RWPE2 (cell line): ENCODE data around the gene FBXL14.

Experiments used
- ATAC-seq: fragments of 200-7000 bp; cut with Tn5 transposase; 3 replicates; pipeline ENCODE4 v1.9.1; 2021; ENCODE audit warnings: low read depth
- DNase-seq: peaks from one replicate; pipeline ENCODE4 v3.0.0-alpha.2; 2020; ENCODE audit warnings: low spot score
- H3K27ac ChIP-seq: fragments of 450-650 bp; 2 replicates; pipeline ENCODE4 v1.5.1; 2017; ENCODE audit warnings: mild to moderate bottlenecking; ENCODE audit not compliant: poor library complexity, severe bottlenecking
- H3K27me3 ChIP-seq: fragments of 250-450 bp; sonication (Bioruptor Pico); 2 replicates; pipeline ENCODE4 v1.5.1; 2021; ENCODE audit warnings: mild to moderate bottlenecking, moderate library complexity; ENCODE audit not compliant: insufficient read depth, poor library complexity, severe bottlenecking
- H3K36me3 ChIP-seq: fragments of 250-450 bp; sonication (Bioruptor Pico); 2 replicates; pipeline ENCODE4 v1.5.1; 2020; ENCODE audit warnings: low read depth, mild to moderate bottlenecking, moderate library complexity
- H3K4me1 ChIP-seq: fragments of 250-450 bp; sonication (Bioruptor Pico); 2 replicates; pipeline ENCODE4 v1.5.1; 2021; ENCODE audit warnings: mild to moderate bottlenecking, moderate library complexity; ENCODE audit not compliant: insufficient read depth, poor library complexity, severe bottlenecking
- H3K4me3 ChIP-seq: fragments of 250-450 bp; sonication (Bioruptor Pico); 2 replicates; pipeline ENCODE4 v1.5.1; 2021; ENCODE audit warnings: mild to moderate bottlenecking, moderate library complexity; ENCODE audit not compliant: severe bottlenecking
- H3K9me3 ChIP-seq: fragments of 250-450 bp; sonication (Bioruptor Pico); 2 replicates; pipeline ENCODE4 v1.5.1; 2021; ENCODE audit warnings: mild to moderate bottlenecking, moderate library complexity; ENCODE audit not compliant: severe bottlenecking
- TF ChIP-seq, protein P1 (sequence below): fragments of 450-650 bp; IDR thresholded peaks from one replicate; pipeline ENCODE4 v1.5.1; 2017; ENCODE audit warnings: mild to moderate bottlenecking, moderate library complexity; ENCODE audit not compliant: poor library complexity, severe bottlenecking

Gene FBXL14

GRCh38 chr12:1640328-1641234 lies 46.2 kb upstream of the FBXL14 start:
- H3K9me3 ChIP-seq = no peaks in the 10 kb centered on the region
- ATAC-seq (no peak), DNase-seq (no peak)
- H3K27ac ChIP-seq = no peak overlapping the region
- TF ChIP-seq, protein P1, sequence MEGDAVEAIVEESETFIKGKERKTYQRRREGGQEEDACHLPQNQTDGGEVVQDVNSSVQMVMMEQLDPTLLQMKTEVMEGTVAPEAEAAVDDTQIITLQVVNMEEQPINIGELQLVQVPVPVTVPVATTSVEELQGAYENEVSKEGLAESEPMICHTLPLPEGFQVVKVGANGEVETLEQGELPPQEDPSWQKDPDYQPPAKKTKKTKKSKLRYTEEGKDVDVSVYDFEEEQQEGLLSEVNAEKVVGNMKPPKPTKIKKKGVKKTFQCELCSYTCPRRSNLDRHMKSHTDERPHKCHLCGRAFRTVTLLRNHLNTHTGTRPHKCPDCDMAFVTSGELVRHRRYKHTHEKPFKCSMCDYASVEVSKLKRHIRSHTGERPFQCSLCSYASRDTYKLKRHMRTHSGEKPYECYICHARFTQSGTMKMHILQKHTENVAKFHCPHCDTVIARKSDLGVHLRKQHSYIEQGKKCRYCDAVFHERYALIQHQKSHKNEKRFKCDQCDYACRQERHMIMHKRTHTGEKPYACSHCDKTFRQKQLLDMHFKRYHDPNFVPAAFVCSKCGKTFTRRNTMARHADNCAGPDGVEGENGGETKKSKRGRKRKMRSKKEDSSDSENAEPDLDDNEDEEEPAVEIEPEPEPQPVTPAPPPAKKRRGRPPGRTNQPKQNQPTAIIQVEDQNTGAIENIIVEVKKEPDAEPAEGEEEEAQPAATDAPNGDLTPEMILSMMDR = no peak
- H3K36me3 ChIP-seq = no peaks in the 10 kb centered on the region
- no peak overlapping the region for H3K4me3 ChIP-seq
- no peaks in the 10 kb centered on the region for H3K27me3 ChIP-seq
- no peaks in the 10 kb centered on the region for H3K4me1 ChIP-seq

DNA sequence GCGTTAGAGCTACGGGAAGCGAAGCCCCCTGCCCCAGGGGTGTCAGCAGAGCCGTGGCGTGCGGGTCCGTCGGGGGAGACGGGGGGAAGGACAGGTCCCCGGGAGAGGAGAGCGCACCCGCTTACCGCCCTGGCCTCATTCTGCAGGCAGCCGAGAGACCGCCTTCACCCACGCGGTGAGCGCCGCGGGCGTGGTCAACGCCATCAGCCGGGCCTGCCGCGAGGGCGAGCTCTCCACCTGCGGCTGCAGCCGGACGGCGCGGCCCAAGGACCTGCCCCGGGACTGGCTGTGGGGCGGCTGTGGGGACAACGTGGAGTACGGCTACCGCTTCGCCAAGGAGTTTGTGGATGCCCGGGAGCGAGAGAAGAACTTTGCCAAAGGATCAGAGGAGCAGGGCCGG lies 45.2 kb upstream of the FBXL14 start:
- H3K4me3 ChIP-seq = no peak overlapping the region
- ATAC-seq = no peak

DNA sequence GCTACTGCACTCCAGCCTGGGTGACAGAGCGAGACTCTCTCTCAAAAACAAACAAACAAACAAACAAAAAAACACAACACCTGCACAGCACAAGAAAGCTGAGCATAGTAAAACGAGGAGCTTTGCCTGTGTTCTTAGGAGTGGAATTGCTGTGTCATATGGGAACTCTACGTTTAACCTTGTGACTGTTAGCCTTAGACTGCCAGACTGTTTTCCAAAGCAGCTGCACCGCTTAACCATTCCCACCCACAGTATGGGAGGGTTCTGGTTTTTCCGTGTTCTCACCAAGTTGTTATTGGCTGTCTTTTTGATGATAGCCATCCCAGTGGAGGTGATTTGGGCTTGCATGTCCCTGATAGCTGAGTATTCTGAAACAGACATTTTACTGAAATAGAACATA lies 43.8 kb upstream of the FBXL14 start:
- ATAC-seq (no peak), DNase-seq (no peak)
- Histone ChIP-seq H3K4me3 (no peak overlapping the region), H3K4me1 (no peaks in the 10 kb centered on the region), H3K27ac (no peak overlapping the region), H3K27me3 (no peaks in the 10 kb centered on the region), H3K36me3 (no peaks in the 10 kb centered on the region), H3K9me3 (no peaks in the 10 kb centered on the region)
- TF ChIP-seq, protein P1 = no peak

More for the DNA sequence above, 45.2 kb upstream of the FBXL14 start:
- Histone ChIP-seq H3K27me3 (no peaks in the 10 kb centered on the region), H3K4me1 (no peaks in the 10 kb centered on the region), H3K9me3 (no peaks in the 10 kb centered on the region), H3K27ac (no peak overlapping the region), H3K36me3 (no peaks in the 10 kb centered on the region)
- TF ChIP-seq, protein P1 = no peak
- no peak for DNase-seq

DNA sequence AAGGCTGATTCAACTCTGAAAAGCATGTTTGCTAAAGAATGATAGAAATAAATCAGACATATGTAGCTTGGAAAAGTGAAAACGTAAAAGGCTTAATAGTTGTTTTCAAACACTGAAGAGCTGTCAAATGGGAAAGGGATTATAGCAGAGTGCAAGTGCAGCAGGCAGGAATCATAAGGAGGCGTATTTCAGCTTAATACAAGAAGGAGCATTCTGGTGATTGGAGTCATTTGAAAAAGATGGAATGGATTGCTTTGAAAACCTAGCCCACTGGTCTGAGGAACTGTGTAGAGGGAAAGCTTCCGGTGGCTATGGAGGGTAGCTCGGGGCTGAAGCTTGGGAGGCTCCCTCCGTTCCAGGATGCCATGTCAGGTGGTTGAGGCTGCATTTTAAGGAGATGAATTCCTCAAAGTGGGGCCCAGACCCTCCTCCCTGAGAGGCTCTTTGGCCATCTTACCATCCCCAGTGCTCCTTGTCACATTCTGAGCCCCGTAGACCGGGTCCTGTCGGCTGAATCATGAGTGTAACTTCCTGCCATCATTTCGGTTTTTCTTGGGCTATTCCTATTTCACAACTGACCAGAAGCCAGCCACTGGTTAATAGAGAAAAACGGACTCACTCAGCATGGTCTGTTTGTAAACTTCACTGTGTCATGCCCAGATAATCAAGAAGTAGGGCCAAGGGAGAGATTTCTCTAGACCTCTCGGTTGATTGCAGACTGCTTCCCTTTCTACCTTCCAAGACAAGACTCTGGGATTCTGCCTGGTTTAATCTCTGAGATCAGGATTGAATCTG lies 41.1 kb upstream of the FBXL14 start:
- TF ChIP-seq, protein P1 = no peak
- peaks cover 5% of the 10 kb centered on the region for H3K27me3 ChIP-seq
- ATAC-seq = no peak
- H3K9me3 ChIP-seq = no peaks in the 10 kb centered on the region
- no peak overlapping the region for H3K27ac ChIP-seq
- H3K4me3 ChIP-seq = no peak overlapping the region
- DNase-seq = no peak
- no peaks in the 10 kb centered on the region for H3K4me1 ChIP-seq
- H3K36me3 ChIP-seq = no peaks in the 10 kb centered on the region
